Osteocyte (in vitro differentiated cells): ENCODE data around the gene MYO1F. TPM values are rescaled to one million over a fixed set of nuclear protein-coding genes. Genes with fewer than 3 reads are reported as not detected.
"Not testable (repeated sequence)": the region's sequence is repeated elsewhere in the genome, so short reads cannot be mapped to it uniquely, and the experiment has no call there.

Experiments
- DNase-seq: peaks from one replicate; pipeline ENCODE4 v3.0.0; 2021; ENCODE audit warnings: mixed read lengths; ENCODE audit not compliant: unreplicated experiment; ENCODE audit errors: extremely low spot score
- H3K27ac Mint-ChIP-seq: one replicate; pipeline ENCODE4 v1.8.0; 2021; ENCODE audit warnings: mild to moderate bottlenecking, mixed read lengths; ENCODE audit not compliant: unreplicated experiment
- H3K27me3 Mint-ChIP-seq: one replicate; pipeline ENCODE4 v1.8.0; 2021; ENCODE audit warnings: mixed read lengths; ENCODE audit not compliant: unreplicated experiment
- H3K36me3 Mint-ChIP-seq: one replicate; pipeline ENCODE4 v1.8.0; 2021; ENCODE audit warnings: mixed read lengths; ENCODE audit not compliant: unreplicated experiment
- H3K4me1 Mint-ChIP-seq: one replicate; pipeline ENCODE4 v1.8.0; 2021; ENCODE audit warnings: mixed read lengths; ENCODE audit not compliant: unreplicated experiment
- H3K4me3 Mint-ChIP-seq: one replicate; pipeline ENCODE4 v1.8.0; 2021; ENCODE audit warnings: mild to moderate bottlenecking, moderate library complexity, mixed read lengths; ENCODE audit not compliant: unreplicated experiment
- H3K9me3 Mint-ChIP-seq: one replicate; pipeline ENCODE4 v1.8.0; 2021; ENCODE audit warnings: mixed read lengths; ENCODE audit not compliant: unreplicated experiment
- long read RNA-seq: library from polyadenylated mRNA; unstranded; transcript quantifications from one replicate; pipeline ENCODE4 v2.0.0, GENCODE V29; 2021
- total RNA-seq: library from RNA; stranded (reverse); gene quantifications from 2 replicates; pipeline ENCODE4 v1.2.1, GENCODE V29; 2021
- TF ChIP-seq, protein P1 (sequence below): fragments of 200-600 bp; sonication (generic); IDR thresholded peaks from 2 replicates; pipeline ENCODE4 v1.5.0; 2021; ENCODE audit warnings: antibody characterized with exemption, mild to moderate bottlenecking, moderate library complexity

The MYO1F gene
- 0.31 and 0.43 TPM in 2 replicates for total RNA-seq
- long read RNA-seq, result 0 reads

- Mint-ChIP-seq H3K9me3 (no peaks in the 10 kb centered on the region), H3K36me3 (peaks cover 3% of the 10 kb centered on the region), H3K27ac (no peak within 1 kb of the TSS), H3K4me1 (peaks cover 8% of the 10 kb centered on the region), H3K27me3 (peaks cover 28% of the 10 kb centered on the region), H3K4me3 (no peak within 1 kb of the TSS)
- no peak for DNase-seq
- TF ChIP-seq, protein P1, sequence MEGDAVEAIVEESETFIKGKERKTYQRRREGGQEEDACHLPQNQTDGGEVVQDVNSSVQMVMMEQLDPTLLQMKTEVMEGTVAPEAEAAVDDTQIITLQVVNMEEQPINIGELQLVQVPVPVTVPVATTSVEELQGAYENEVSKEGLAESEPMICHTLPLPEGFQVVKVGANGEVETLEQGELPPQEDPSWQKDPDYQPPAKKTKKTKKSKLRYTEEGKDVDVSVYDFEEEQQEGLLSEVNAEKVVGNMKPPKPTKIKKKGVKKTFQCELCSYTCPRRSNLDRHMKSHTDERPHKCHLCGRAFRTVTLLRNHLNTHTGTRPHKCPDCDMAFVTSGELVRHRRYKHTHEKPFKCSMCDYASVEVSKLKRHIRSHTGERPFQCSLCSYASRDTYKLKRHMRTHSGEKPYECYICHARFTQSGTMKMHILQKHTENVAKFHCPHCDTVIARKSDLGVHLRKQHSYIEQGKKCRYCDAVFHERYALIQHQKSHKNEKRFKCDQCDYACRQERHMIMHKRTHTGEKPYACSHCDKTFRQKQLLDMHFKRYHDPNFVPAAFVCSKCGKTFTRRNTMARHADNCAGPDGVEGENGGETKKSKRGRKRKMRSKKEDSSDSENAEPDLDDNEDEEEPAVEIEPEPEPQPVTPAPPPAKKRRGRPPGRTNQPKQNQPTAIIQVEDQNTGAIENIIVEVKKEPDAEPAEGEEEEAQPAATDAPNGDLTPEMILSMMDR, result no peak
Measured at GRCh38 chr19:8577247-8577646, at the start of gene MYO1F. Gene MYO1F, minus strand, starts transcription at chr19:8577442. Its CDS starts 133 bp downstream, at chr19:8577309.

DNA sequence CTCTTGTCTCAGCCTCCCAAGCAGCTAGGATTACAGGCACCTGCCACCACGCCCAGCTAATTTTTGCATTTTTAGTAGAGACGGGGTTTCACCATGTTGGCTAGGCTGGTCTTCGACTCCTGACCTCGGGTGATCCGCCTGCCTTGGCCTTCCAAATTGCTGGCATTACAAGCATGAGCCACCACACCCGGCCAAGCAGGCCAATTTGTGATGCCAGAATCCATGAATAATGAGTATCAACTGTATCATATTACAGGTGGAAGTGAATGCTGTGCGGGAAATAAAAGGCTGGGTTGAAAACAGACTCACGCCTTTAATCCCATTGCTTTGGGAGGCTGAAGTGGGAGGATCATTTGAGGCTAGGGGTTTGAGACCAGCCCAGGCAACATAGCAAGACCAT is 49.6 kb upstream of the MYO1F start:
- no peak overlapping the region for H3K4me3 Mint-ChIP-seq
- H3K4me1 Mint-ChIP-seq, result peaks cover 17% of the 10 kb centered on the region
- no peaks in the 10 kb centered on the region for H3K27me3 Mint-ChIP-seq
- no peak for DNase-seq
- no peaks in the 10 kb centered on the region for H3K9me3 Mint-ChIP-seq
- TF ChIP-seq, protein P1, result no peak
- H3K36me3 Mint-ChIP-seq, result no peaks in the 10 kb centered on the region
- H3K27ac Mint-ChIP-seq, result no peak overlapping the region

- H3K4me3 Mint-ChIP-seq, H3K27me3 Mint-ChIP-seq, H3K4me1 Mint-ChIP-seq, H3K27ac Mint-ChIP-seq, H3K9me3 Mint-ChIP-seq, DNase-seq, H3K36me3 Mint-ChIP-seq: not testable (repeated sequence)
- TF ChIP-seq, protein P1, result peak; percentile 45
Measured at GRCh38 chr19:8622886-8623285, 45.6 kb upstream of the MYO1F start.

GRCh38 chr19:8618751-8619150 is 41.5 kb upstream of the MYO1F start:
- Mint-ChIP-seq H3K27ac (no peak overlapping the region), H3K27me3 (peaks cover 9% of the 10 kb centered on the region), H3K9me3 (no peaks in the 10 kb centered on the region), H3K36me3 (no peaks in the 10 kb centered on the region), H3K4me3 (no peak overlapping the region), H3K4me1 (peaks cover 16% of the 10 kb centered on the region)
- TF ChIP-seq, protein P1, result no peak
- DNase-seq, result no peak

DNA sequence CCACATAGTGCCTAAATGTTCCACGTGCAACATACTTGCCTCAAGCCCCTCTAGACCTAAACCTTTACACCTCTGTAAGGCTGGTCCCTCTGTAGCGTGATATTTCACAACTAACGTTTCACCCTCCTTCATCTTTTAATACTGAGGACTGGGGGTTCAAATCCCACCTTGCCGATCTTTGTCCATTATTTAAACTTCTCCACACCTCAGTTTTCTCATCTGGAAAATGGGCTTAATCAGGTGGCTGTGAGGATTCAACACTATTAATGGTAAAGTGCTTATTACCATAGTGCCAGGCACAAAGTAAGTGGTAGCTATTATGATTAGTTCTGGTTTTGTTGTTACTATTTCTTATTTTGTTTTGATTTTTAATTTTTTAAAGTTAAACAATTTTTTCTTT is 40.7 kb upstream of the MYO1F start:
- Mint-ChIP-seq H3K4me1 (peaks cover 16% of the 10 kb centered on the region), H3K27ac (no peak overlapping the region), H3K9me3 (no peaks in the 10 kb centered on the region), H3K36me3 (no peaks in the 10 kb centered on the region), H3K4me3 (no peak overlapping the region), H3K27me3 (peaks cover 9% of the 10 kb centered on the region)
- TF ChIP-seq, protein P1, result no peak
- DNase-seq, result no peak

DNA sequence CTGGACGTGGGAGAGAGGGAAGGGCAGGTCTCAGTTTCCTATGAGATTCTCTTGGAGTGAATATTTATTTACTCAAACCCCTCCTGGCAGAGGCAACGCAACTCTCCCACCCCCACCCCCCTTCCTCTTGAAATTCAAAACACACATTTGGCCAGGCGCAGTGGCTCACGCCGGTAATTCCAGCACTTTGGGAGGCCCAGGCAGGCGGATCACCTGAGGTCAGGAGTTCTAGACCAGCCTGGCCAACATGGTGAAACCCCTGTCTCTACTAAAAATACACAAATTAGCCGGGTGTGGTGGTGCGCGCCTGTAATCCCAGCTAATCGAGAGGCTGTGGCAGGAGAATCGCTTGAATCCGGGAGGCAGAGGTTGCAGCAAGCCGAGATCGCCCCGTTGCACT is 40.1 kb upstream of the MYO1F start:
- H3K27me3 Mint-ChIP-seq, result not testable (repeated sequence)

More for the DNA sequence above, 40.1 kb upstream of the MYO1F start:
- not testable (repeated sequence) for H3K27ac Mint-ChIP-seq, H3K36me3 Mint-ChIP-seq, H3K9me3 Mint-ChIP-seq, DNase-seq, H3K4me3 Mint-ChIP-seq
- peaks cover 17% of the 10 kb centered on the region for H3K4me1 Mint-ChIP-seq
